Stimulated activated CD4-positive, alpha-beta T cell treated with anti-CD3 and anti-CD28 coated beads, Interleukin-1b, Interleukin-23, amount 100 ng/mL, for 4 hours (primary cell): ENCODE data around the gene SIX4.
"Not testable (repeated sequence)": the region's sequence is repeated elsewhere in the genome, so short reads cannot be mapped to it uniquely, and the experiment has no call there.

Experiments
- DNase-seq, 2 donors: peaks; one replicate each; pipeline ENCODE4 v3.0.0-alpha.2; 2020; ENCODE audit warnings: low read depth in 2 of 2

Gene SIX4

DNA sequence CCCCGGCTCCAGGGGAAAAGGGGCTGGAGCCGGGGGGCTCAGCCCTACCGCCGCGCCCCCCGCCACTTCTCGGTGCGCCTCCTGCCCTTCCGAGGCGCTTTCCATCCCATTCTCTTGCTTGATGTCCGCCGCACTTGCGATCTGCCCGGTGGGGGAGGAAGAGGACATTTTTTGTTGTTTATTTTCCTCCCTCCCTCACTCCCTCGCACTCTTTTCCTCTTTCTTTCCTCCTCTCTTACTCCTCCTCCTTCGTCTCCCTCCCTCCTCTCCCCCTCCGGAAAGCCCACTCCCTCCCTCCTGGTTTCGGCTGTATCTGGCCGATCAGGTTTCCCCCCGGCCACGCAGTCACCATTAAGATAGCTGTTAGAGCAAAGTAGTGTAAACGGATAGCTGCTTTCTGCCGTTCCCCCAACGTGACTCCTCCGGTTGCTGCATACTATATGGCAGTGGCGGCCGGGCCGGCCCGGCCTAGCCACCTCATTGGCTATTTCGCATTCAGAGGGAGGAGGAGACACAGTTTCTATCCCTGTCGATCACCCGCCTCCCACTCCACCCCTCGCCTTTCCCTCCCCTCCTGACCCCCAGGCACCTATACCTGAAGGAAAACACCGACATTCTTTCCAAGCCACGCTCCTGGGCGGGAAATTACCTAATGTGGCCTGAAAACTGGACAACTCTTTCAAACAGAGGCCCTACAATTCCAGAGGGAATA is at the start of gene SIX4:
Gene SIX4, minus strand, starts transcription at position 445 of the 712 bp plus-strand sequence. Its CDS starts 277 bp downstream, at position 168.
- DNase-seq = no peak

DNA sequence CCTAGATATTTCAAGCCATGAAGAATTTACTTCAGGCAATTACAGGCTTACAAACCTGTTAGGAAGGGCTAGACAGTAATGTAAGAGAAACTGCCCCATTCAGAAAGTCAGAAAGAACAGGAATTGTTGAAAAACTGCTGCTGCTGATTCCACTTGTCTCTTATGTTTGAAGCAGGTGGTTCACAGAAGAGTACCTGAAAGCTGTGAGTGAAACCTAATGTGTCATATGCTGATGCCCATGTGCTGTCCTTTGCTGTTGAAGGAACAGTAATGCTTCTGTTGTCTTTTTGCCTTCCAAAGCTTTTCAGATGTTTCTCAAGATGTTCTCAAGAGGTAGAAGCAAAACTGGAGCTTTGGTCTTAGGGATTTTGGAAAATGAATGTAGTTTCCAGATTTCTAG is 49.4 kb upstream of the SIX4 start:
- no peak for DNase-seq

DNA sequence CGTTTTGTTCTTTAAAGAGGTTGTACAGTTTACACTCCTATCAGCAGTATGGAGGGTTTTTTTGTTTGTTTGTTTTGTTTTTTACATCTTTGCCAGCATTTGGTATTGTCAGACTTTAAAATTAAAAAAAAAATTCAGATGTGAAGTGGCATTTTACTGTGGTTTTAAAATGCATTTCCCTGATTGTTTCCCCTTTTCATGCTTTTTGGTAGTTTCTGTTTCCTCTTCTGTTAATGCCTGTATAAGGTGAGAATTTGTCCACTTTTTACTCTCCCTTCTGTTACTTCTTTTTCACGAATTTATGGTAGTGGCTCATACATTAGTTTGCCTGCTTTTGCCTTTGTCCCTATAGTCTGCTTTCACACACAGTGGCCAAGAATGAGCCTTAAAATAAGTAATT is 47.0 kb upstream of the SIX4 start:
- DNase-seq = no peak

DNA sequence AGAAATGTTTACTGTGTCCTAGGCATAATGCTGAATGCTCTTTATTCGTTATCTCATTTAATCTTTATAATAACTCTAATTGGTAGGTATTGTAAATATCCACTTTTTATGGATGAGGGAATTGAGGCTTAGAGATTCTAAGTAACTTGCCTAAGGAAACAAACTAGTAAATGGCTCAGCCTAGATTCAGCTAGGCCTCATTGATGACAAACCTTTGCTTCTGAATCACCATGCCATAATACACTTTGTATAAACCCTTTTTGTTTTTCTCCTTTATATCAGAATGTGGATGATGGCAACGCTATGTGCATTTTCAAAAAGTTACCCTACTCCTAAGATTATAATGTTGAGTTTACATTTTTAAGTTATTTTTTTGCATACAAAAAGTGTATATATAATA is 44.5 kb upstream of the SIX4 start:
- DNase-seq = no peak

DNA sequence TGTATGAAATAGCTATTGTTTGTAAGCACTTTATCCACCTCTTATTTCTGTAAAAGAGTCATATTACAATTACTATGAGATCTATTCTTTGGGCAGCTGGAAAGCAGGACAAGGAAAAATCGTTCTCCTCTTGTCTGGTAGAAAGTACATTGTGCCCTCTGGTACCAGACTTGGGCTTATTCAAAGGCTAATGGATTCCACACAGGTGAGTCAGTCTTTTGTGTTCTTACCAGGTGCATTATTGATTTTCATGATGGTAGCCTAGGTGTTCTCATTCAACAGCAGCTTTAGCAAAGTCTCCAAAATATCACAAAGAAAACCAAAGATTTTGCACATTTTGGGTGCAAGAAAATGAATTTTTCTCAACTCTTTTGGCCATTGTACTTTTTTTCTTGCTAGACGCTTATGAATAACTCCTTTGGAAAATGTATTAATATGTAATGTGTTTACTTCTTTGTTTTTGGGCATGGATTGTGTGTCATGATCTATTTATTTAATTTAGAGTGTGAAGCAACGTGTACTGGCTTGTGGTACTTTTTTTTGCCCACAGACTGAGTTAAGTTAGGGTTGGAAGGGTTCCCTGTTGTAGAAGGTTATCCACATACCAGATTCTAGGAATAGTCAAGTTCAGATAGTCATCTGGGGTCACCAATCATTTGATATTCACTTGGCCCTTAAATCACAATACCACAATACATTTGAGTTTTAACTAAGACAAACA is 36.7 kb upstream of the SIX4 start:
- no peak for DNase-seq

DNA sequence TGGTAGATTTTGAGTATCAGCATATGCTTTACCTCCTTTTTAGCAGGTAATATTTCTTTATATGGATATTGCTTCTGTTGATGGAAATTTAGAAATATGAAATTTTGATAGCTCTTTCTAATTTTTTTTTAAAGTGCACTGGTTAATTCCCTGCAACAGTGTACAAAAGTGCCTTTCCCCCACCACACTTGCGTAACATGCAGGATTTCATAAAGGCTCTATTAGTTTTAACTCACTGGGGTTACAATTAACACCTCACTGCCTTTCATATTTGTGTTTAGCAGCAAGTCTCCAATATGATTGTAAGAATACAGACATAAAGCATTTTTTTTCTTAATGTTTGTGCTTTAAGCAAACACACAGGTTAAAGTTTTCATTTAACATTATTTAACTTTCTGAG is 36.1 kb upstream of the SIX4 start:
- no peak for DNase-seq

DNA sequence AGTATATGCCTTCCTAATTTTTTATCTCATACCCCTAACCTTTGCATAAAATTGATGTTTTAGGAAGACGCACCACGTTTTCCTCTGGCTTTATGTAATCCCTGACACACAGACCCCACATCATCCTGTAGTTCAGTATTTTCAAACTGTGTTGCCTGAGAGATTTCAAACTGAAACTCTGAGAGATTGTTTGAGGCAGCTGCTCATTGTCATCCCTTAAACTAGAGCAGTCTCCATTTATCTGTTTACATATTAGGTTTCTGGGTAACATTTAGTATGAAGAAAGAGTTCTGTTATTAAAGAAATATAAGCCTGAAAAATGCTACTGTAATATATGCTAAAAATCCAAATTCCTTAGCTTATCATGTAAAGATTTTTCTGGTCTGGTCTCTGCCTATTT is 34.7 kb upstream of the SIX4 start:
- DNase-seq = no peak

DNA sequence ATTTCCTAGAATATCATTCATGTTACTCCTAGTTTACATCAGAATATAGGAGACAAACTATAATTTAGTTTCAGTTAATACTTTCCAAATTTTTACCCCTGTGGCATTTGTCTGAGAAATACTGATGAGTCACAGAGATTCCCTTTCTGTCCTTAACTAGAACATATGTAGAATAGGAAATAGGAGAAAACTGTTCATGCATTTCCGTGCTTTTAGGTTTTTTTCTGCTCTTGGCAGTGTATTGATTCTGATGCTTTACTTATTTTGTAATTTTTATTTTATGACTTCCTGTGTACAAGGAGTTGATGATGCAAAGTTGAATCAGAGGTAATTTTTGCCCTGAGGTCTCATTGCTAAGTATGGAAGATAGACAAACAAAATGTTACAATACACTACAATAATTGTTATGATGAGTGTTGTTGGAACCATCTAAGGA is 33.4 kb upstream of the SIX4 start:
- no peak for DNase-seq

DNA sequence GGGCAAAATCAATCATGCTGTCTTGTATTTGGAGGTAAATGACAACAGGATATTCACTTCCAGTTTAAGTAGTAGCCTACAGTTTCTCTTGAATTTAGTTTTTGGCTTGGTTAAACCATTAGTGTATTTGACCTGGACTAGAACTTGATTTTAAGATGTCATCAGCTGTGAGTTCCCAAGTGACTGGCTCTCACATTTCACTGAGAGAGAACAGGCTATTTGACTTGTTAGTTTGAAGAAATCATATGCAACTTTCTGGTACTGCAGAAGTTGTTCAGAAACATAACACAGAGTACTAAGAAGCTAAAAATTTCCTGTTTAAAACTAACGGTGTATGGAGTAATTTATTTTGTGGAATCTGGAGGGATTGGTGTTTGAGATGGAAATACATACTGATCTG is 32.7 kb upstream of the SIX4 start:
- no peak for DNase-seq

DNA sequence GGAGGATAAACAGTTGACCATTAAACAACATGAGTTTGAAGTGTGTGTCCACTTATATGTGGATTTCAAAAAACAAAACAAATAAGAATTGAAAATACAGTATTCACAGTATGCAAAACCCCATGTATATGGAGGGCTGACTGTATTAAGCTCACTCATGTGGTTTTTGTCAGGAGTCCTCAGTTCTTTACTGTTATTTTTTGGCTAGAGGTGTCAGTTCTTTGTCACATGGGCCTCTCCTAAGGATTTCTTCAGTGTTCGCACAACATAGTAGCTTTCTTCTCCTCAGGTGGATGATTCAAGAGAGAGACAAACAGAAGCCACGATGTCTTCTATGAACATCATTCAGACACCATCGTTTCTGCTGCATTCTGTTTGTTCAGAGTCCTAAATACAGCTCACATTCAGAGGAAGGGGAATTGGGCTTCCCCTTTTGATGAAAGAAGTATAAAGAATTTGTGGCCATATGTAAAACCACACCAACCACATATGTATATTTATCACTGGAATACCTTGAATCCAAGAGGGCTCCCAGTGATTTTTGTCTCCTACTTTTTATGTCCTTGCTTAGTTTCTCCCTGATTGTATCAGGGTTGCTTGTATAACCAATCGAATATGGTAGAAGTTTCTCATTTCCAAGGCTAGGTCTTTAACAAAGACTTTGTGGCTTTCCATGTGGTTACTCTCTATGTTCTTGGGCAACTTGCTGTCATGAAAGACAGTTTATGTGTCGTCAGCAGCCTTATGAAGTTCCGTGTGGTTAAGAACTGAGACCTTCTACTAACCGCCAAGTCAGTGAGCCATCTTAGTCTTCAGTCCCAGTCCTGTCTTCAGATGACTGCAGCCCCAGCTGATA is 29.3 kb upstream of the SIX4 start:
- DNase-seq = peak in 1 of 2 donors; percentile 21

DNA sequence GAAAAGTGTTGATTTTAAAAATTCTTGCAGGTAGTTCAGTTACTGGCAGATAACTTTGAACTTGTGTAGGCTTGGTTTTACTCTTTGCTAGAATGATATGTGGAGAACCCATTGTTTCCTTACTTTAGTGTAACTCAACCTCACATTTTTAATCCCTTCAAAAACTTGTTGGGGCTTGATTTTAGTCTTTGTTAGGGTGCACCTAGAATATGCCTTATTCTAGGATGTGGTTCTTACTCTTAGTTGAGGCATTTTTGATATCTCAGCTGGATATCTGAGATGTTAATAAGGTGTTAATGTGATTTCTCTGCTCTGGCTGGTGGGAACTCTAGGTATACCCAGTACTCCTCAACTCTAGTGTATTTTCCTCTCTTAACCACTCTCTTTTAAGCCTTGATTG is 20.4 kb upstream of the SIX4 start:
- no peak for DNase-seq

DNA sequence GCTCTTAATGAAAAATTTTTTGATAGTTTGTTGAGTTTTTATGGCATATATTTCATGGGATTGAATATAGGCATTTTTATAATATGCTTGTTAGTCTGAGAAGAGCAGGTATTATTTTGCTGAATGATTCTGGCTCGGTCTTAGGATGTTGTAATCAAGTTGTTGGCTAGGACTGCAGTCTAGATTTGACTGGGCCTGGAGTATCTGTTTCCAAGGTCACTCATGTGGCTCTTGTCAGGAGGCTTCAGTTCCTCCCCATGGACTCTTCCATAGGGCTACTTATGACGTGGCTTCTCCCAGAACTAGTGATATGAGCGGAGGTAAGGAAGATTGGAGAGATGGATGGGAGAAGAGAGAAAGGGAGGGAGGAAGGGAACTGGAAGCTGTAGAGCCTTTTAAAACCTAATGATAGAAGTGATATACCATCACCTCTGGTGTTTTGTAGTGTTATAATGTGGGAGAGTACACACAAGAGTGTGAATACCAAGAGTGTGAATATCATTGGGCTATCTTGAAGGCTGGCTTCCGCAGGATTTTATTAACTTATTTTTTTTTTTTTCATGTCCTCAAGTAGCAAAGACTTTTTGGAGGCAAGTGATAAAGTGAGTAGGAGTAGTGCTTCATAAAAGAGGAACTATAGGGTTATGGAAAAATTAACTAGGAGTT is 14.8 kb upstream of the SIX4 start:
- DNase-seq = no peak

DNA sequence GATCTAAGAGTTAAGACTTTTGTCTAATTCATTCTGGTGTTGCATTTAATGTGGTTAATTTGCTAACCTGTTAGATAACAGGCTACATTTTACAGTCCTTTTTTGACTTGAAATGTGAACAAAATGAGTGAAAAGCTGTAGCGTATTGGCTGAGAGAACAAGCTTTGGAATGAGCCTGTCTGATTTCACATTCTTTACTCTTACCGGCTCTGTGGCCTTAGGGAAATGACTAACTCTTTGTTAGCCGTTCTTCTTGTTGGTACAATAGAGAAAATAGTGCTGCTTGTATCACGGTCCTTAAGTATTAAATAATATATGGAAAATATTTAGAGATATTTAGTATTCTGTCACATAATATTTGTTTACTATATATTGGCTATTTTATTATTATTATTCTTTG is 12.3 kb upstream of the SIX4 start:
- DNase-seq = no peak

DNA sequence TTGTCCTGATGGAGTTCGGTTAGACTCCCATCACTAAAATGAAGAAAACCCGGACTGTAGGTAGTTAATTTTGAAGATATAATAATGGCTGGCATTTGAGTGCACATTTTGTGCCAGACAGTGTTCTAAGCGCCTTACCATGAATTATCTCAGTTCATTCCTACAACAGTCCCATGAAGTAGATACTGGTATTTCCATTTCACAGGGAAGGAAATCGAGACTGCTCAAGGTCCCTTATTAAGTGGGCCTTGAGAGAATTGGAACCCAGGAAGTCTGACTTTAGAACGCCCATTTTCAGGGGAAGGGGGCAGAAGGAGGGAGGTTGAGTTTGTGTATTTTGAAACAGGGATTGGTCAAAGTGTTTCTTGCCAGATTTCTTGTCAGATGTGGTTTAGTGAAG is 11.3 kb upstream of the SIX4 start:
- no peak for DNase-seq

DNA sequence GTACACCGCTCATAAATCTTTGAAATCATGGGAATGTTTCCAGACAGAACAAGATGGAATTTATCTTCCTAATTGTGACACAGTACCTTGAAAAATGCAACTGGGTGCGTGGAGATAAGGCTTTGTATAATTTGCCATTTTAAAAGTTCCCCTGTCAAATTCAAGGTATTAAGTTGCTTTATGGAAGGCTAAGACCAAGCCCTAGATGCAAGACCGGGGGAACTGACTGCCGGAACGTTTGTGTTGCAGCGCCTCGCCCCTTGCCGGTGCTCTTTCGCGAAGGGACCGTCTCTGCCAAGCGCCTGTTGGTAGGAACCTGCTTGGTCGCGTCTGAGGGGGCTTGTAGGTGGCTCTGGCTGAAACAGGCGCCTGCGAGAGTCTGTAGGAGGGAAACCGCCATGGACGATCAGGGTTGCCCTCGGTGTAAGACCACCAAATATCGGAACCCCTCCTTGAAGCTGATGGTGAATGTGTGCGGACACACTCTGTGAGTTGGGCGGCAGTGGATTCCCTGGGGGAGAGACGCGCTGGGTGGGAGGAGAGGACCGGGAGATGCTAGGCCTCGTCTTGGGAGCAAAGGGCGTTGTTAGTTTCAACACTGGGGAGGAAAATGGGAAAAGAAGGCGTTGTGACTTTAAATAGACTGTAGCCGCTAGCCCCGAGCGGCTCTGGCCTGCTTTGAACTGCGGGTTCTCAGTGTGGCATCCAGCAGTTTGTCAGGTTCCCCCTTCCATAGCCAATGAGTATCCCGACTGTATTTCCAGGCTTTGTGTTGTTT is 10.5 kb upstream of the SIX4 start, which contains the start of gene MNAT1:
Gene MNAT1, plus strand, starts transcription at position 297 of the 778 bp plus-strand sequence. Its CDS starts 102 bp downstream, at position 399.
- DNase-seq = peak; percentile 67 to 71

DNA sequence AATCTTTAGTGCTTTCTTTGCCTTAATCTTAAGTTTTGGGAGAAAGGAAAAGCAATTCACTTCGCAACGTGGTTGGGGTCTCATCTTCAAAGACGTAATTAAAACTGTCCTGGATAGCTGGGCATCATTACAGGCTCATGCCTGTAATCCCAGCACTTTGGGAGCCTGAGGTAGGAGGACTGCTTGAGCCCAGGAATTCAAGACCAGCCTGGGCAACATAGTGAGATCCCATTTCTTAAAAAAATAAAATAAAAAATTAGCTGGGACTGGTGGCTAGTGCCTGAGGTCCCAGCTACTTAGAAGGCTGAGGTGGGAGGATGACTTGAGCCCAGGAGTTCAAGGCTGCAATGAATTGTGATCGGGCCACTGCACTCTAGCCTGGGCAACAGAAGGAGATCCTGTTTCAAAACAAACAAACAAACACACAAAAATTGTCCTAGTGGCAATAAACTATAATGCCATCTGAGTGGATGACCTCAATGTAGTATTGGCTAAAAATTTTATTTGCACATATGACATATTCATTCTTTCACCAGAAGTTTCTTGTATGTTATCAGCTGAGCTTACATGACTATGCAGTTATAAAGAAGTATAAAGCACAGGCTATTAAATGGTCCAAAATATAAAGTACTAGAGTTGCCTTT is 8.8 kb upstream of the SIX4 start:
- no peak for DNase-seq

DNA sequence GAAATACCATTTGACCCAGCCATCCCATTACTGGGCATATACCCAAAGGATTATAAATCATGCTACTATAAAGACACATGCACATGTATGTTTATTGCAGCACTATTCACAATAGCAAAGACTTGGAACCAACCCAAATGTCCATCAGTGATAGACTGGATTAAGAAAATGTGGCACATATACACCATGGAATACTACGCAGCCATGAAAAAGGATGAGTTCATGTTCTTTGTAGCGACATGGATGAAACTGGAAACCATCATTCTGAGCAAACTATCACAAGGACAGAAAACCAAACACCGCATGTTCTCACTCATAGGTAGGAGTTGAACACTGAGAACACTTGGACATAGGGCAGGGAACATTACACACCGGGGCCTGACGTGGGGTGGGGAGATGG is 7.1 kb upstream of the SIX4 start:
- not testable (repeated sequence) for DNase-seq

DNA sequence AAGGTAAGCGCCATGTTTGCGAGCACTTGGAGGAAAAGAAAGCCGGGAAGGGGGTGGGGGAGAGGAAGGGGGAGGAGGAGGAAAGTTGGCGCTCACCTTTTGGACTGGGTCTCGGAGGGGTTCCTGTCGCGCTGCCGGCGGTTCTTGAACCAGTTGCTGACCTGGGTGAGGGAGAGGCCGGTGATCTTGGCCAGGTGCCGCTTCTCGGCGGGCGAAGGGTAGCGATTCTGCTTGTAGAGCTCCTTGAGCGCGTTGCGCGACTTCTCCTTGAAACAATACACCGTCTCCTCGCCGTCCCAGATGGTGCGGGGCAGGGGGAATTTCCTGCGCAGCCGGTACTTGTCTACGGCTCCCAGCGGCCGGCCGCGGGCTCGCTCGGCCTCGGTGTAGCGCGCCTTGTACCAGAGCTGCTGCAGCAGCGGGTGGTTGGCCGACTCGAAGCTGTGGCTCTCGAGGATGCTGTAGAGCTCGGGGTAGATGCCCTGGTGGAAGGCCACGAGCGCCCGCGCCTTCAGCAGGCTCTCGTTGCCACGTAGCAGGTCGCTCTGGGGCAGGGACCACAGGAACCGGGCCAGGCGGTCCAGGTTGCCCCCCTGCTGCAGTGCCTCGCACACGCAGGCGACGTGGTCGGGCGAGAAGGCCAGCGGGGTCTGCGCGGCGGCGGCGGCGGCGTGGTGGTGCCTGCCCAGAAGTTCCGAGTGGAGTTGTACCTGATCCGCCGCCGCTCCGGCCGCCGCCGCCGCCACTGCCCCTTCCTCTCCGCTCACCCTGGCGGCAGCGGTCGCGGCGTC is 840 bp downstream of the SIX4 start:
- DNase-seq = no peak

DNA sequence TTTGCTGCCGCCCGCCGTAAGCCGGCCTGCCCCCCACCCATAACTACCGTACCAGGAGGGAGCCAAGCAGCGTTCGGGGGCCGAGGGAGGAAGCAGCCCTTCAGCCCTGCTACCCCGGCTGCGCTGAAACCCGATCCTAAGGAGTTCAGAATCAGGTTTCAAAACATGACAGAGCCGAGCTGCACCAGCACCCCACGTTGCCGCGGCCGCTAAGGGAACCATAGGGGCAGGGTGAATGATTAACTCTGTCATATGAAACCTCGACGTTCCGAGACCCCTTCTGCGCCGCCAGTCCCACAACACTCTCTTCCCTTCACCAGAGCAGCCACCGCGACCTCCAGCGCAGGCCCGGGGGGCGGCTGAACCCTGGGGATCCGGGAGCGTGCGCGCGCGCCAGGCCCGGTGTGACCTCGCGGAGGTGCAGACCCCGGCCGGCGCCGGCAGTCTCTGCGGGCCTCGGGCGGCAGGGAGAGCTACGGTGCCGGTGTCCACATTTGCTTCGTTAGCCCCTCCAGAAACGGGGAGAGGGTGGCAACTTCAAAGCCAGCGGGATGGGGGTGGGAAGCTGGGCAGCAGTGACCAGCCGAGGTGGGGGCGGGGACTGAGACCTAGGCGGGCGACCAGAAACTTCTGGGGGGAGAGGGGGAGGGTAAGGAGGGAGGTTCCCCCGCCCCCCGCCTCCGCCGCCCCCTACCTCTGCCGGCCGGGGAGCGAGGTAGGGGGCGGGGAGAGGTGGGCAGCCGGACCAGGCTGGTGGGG is 1.6 kb downstream of the SIX4 start:
- no peak for DNase-seq
